Fibroblast of lung (primary cell): ENCODE measurements around the gene CTNNA2. TPM values are rescaled to one million over a fixed set of nuclear protein-coding genes. Genes with fewer than 3 reads are reported as not detected.

Source experiments
- DNase-seq, 2 donors: peaks; one replicate each; pipeline versions ENCODE4 v3.0.0 to v3.0.0-alpha.2; 2010; ENCODE audit warnings: low read depth in 2 of 2
- H2AFZ ChIP-seq: 2 replicates; pipeline ENCODE4 v1.5.1; 2012; ENCODE audit warnings: low read length, control low read depth, inconsistent platforms
- H3K27ac ChIP-seq: 2 replicates; pipeline ENCODE4 v1.5.1; 2011; ENCODE audit warnings: low read length, control low read depth; ENCODE audit not compliant: insufficient read depth
- H3K27me3 ChIP-seq: 2 replicates; pipeline ENCODE4 v1.5.1; 2011; ENCODE audit warnings: mild to moderate bottlenecking, low read length; ENCODE audit not compliant: control insufficient read depth, insufficient read depth
- H3K36me3 ChIP-seq: 2 replicates; pipeline ENCODE4 v1.5.1; 2011; ENCODE audit warnings: low read length; ENCODE audit not compliant: control insufficient read depth, insufficient read depth
- H3K4me1 ChIP-seq: 2 replicates; pipeline ENCODE4 v1.5.1; 2011; ENCODE audit warnings: low read length; ENCODE audit not compliant: control insufficient read depth, insufficient read depth; ENCODE audit errors: extremely low read depth
- H3K4me2 ChIP-seq: 2 replicates; pipeline ENCODE4 v1.5.1; 2011; ENCODE audit warnings: low read length, control low read depth; ENCODE audit not compliant: insufficient read depth; ENCODE audit errors: extremely low read depth
- H3K4me3 ChIP-seq, 4 experiments: fragments of 200-600 bp in 1 of 4; sonication (generic) in 1 of 4; replicated peaks in 1 of 4; 2 replicates each; pipeline ENCODE4 v1.5.1; 2011 to 2016; ENCODE audit warnings: low read length in 4 of 4, low read depth in 3 of 4, mild to moderate bottlenecking in 3 of 4, control low read depth in 2 of 4, inconsistent platforms in 1 of 4, mixed read lengths in 1 of 4; ENCODE audit not compliant: insufficient read depth in 1 of 4; ENCODE audit errors: control extremely low read depth in 1 of 4
- H3K79me2 ChIP-seq: 2 replicates; pipeline ENCODE4 v1.5.1; 2012; ENCODE audit warnings: mild to moderate bottlenecking, low read length, inconsistent platforms; ENCODE audit not compliant: control insufficient read depth, insufficient read depth
- H3K9ac ChIP-seq: 2 replicates; pipeline ENCODE4 v1.5.1; 2011; ENCODE audit warnings: mild to moderate bottlenecking, low read length, control low read depth; ENCODE audit not compliant: insufficient read depth
- H3K9me3 ChIP-seq: 2 replicates; pipeline ENCODE4 v1.5.1; 2012; ENCODE audit warnings: low read depth, low read length; ENCODE audit not compliant: control insufficient read depth, insufficient read depth
- H4K20me1 ChIP-seq: 2 replicates; pipeline ENCODE4 v1.5.1; 2011; ENCODE audit warnings: low read length; ENCODE audit not compliant: control insufficient read depth, insufficient read depth; ENCODE audit errors: extremely low read depth
- EZH2 ChIP-seq: IDR thresholded peaks from 2 replicates; pipeline ENCODE4 v1.5.1; 2012; ENCODE audit warnings: low read length, control low read depth, mild to moderate bottlenecking; ENCODE audit errors: missing control alignments
- polyA plus RNA-seq, 2 donors: library from polyadenylated mRNA; depleted of rRNA in 1 of 2; stranded (reverse) in 1 of 2; unstranded in 1 of 2; fragments of >200 nt; gene quantifications; 2 replicates each; pipeline ENCODE4 v1.2.1, GENCODE V29; 2011 to 2012; ENCODE audit warnings: missing spikeins in 1 of 2
- total RNA-seq: library from RNA; depleted of rRNA; stranded (reverse); fragments of >200 nt; gene quantifications from 2 replicates; pipeline ENCODE4 v1.2.1, GENCODE V29; 2014
- TF ChIP-seq, protein P1 (sequence below), 2 donors: IDR thresholded peaks in 1 of 2; conservative IDR thresholded peaks in 1 of 2; 1 replicate in 1 of 2; 2 replicates in 1 of 2; pipeline ENCODE4 v1.5.1; 2011 to 2012; ENCODE audit warnings: low read length in 2 of 2, control low read depth in 1 of 2, inconsistent platforms in 1 of 2, low read depth in 1 of 2, mild to moderate bottlenecking in 1 of 2

CTNNA2 gene
- total and polyA plus RNA-seq, 2 donors (not counting 1 experiment from before 2014, with no cell fraction given) = not detected

- Histone ChIP-seq H3K27ac (no peak overlapping the region), H3K79me2 (no peaks in the 10 kb centered on the region), H3K4me1 (no peaks in the 10 kb centered on the region), H2AFZ (no peak overlapping the region), H3K4me3 (no peak overlapping the region), H3K27me3 (no peaks in the 10 kb centered on the region), H3K9ac (no peak overlapping the region), H3K9me3 (no peaks in the 10 kb centered on the region), H4K20me1 (no peaks in the 10 kb centered on the region), H3K36me3 (no peaks in the 10 kb centered on the region), H3K4me2 (no peak overlapping the region)
- TF ChIP-seq, protein P1, sequence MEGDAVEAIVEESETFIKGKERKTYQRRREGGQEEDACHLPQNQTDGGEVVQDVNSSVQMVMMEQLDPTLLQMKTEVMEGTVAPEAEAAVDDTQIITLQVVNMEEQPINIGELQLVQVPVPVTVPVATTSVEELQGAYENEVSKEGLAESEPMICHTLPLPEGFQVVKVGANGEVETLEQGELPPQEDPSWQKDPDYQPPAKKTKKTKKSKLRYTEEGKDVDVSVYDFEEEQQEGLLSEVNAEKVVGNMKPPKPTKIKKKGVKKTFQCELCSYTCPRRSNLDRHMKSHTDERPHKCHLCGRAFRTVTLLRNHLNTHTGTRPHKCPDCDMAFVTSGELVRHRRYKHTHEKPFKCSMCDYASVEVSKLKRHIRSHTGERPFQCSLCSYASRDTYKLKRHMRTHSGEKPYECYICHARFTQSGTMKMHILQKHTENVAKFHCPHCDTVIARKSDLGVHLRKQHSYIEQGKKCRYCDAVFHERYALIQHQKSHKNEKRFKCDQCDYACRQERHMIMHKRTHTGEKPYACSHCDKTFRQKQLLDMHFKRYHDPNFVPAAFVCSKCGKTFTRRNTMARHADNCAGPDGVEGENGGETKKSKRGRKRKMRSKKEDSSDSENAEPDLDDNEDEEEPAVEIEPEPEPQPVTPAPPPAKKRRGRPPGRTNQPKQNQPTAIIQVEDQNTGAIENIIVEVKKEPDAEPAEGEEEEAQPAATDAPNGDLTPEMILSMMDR (conservative IDR thresholded peaks at IDR 0.05 in 1 of 2, IDR thresholded peaks at IDR 0.05 in 1 of 2; ENCODE audit: low read depth in 1 of 2, low read length in 2 of 2) = no peak
- TF ChIP-seq EZH2 = no peak
- DNase-seq = no peak
These were observed 237.5 kb downstream of the CTNNA2 start for GRCh38 chr2:79750321-79750720.

- Histone ChIP-seq H3K9me3 (no peaks in the 10 kb centered on the region), H4K20me1 (no peaks in the 10 kb centered on the region), H3K27ac (no peak overlapping the region), H2AFZ (no peak overlapping the region), H3K36me3 (no peaks in the 10 kb centered on the region), H3K4me3 (no peak overlapping the region), H3K9ac (no peak overlapping the region), H3K79me2 (no peaks in the 10 kb centered on the region), H3K4me1 (no peaks in the 10 kb centered on the region), H3K27me3 (no peaks in the 10 kb centered on the region), H3K4me2 (no peak overlapping the region)
- DNase-seq = no peak
- no peak for TF ChIP-seq EZH2
- TF ChIP-seq, protein P1 (conservative IDR thresholded peaks at IDR 0.05 in 1 of 2, IDR thresholded peaks at IDR 0.05 in 1 of 2; ENCODE audit: low read depth in 1 of 2, low read length in 2 of 2) = no peak
These were observed 244.7 kb downstream of the CTNNA2 start for GRCh38 chr2:79757526-79757925.

DNA sequence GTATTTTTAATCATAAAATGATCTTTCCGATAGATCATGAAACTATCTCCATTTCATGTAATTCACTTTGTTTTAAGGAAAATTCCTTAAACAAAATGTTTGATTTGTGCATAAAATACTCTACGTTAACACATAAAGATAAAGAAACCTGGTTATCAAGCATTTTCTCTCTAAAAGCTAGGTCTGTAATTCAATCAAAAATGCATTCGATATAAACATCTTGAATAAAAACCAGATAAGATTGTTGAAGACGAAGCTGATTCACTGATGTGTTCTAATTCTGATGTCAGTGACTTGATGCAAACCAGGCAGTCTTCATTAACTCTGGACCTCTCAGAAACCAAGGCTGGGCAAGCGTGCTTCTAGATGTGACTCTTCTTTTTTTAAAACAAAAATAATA is 245.2 kb downstream of the CTNNA2 start:
- no peak overlapping the region for H3K27ac ChIP-seq

More for the DNA sequence above, 245.2 kb downstream of the CTNNA2 start:
- no peak overlapping the region for H3K4me2 ChIP-seq
- H4K20me1 ChIP-seq = no peaks in the 10 kb centered on the region
- no peak overlapping the region for H3K9ac ChIP-seq
- no peak for TF ChIP-seq EZH2
- TF ChIP-seq, protein P1 (conservative IDR thresholded peaks at IDR 0.05 in 1 of 2, IDR thresholded peaks at IDR 0.05 in 1 of 2; ENCODE audit: low read depth in 1 of 2, low read length in 2 of 2) = no peak
- no peak for DNase-seq
- no peaks in the 10 kb centered on the region for H3K27me3 ChIP-seq
- H3K4me3 ChIP-seq = no peak overlapping the region
- H3K36me3 ChIP-seq = no peaks in the 10 kb centered on the region
- no peaks in the 10 kb centered on the region for H3K4me1 ChIP-seq
- no peaks in the 10 kb centered on the region for H3K9me3 ChIP-seq
- H3K79me2 ChIP-seq = no peaks in the 10 kb centered on the region
- no peak overlapping the region for H2AFZ ChIP-seq
